Measurements from ENCODE around the gene DUOX1.

DNA sequence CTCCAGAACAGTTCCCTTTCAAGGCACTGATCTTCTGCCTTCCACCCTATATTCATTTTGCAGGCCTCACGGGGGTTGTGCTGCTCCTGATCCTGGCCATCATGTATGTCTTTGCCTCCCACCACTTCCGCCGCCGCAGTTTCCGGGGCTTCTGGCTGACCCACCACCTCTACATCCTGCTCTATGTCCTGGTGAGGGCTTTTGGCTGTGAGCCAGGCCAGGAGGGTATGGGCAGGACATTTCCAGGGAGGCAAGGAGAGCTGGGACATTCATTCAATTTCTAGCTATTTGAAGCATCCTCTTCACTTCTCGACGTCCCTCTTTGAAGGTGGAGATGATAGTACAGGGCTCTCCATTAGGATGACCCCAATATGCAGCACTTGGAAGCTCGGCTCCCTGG is 25.9 kb downstream of the DUOX1 start:
- TF ChIP-seq EZH2 (IDR thresholded peaks at IDR 0.05) (no peak), POLR2AphosphoS5 (IDR thresholded peaks at IDR 0.05; ENCODE audit: borderline replicate concordance, low read depth, low read length) (no peak), FOXP2 (optimal IDR thresholded peaks at IDR 0.05; ENCODE audit: control extremely low read depth, extremely low read length, insufficient read depth) (no peak)
